GM21825 (cell line): Measurements from ENCODE around the gene KBTBD12.
"Not testable (repeated sequence)": the region's sequence is repeated elsewhere in the genome, so short reads cannot be mapped to it uniquely, and the experiment has no call there.

Source experiments
- ATAC-seq: cut with Tn5 transposase; IDR thresholded peaks from one replicate; pipeline ENCODE4 v1.9.1; 2021; ENCODE audit warnings: mild to moderate bottlenecking, moderate library complexity; ENCODE audit not compliant: unreplicated experiment

KBTBD12 gene

GRCh38 chr3:127903611-127904375 is 11.2 kb upstream of the KBTBD12 start:
- no peak for ATAC-seq

GRCh38 chr3:127905556-127905955 is 9.5 kb upstream of the KBTBD12 start:
- ATAC-seq: no peak

- ATAC-seq: not testable (repeated sequence)
These were observed 8.4 kb upstream of the KBTBD12 start for GRCh38 chr3:127906653-127907052.

DNA sequence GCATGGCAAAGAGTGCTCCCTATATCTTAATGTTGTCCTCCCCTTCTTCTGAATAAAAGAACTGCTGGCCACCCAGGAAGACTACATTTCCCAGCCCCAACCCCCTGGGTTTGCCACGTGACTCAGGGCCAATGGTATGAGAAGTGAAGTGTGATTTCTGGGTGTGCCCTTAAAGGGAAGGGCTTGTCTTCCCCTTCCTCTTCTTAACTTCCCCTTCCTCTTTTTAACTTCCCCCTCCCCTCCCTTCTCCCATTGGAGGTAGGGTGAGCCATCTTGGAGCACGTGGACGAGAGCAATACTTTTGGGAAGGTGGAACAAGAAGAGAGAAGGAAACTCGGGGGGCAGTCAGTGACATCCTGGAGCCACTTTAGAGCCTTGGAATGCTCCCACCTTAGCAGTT is 6.8 kb upstream of the KBTBD12 start:
- ATAC-seq: no peak

GRCh38 chr3:127908951-127909350 is 6.1 kb upstream of the KBTBD12 start:
- ATAC-seq: no peak

DNA sequence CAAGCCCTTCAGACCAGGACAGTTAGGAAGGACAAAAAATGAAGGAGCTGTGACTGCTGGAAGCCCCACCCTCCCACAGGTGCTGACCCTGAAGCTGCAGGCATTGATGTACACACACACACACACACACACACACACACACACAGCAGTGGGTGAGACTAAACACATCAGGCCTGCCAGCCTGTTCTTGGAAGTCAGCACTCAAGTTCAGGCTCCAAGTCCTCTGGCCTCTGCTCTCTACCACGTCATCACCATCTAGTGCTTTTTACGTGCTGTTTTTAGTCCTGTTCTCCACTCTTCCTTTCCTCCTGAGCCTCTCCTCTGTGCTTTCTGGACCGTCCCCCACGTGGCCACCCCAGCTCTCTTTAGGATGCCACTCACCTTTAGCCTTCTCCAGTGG is 5.4 kb upstream of the KBTBD12 start:
- ATAC-seq: no peak

- no peak for ATAC-seq
These were observed 3.6 kb upstream of the KBTBD12 start for GRCh38 chr3:127911421-127911931.

- not testable (repeated sequence) for ATAC-seq
These were observed 1.2 kb upstream of the KBTBD12 start for GRCh38 chr3:127913841-127914240.

DNA sequence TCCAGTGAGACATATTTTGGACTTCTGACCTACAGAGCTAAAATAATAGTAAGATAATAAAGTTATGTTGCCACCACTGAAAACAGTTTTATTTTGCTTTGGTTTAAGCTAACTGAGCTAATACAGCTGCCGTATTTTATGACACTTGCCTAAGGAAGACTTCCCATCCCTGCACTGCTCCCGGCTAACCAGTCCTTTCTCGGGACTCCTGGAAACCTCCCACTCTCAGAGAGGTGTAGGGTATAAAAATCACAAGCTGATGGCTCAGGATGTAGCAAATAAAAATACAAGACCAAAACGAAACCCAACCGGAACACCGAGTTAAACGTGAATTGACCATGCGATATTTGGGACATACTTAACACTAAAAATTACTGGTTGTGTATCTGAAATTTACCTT is 448 bp upstream of the KBTBD12 start:
- no peak for ATAC-seq

DNA sequence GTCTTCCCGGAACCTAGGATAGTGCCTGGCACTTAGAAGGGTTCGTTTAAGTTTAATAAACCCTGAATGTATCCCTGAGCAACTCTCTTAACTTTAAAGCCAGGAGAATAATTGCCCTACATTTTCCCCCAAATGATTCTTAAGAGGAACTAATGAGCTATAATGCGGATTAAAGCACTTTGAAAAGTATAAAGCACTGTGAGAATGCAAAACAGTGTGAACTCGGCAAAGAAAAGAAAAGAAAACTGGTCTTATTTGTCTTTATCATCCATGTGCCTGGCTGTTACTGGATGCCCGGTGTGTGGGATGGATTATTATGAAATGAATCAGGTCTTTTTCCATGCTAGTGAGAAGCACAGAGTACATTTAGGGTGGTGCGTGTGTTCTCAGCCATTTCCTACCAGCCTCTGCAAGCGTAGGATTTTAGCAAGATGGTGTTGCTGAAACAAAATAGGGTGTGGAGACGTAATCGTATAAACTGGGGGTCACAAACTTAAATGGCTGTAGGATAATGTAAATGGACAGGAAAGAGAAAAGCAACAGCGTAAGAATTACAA is 983 bp downstream of the KBTBD12 start:
- no peak for ATAC-seq

DNA sequence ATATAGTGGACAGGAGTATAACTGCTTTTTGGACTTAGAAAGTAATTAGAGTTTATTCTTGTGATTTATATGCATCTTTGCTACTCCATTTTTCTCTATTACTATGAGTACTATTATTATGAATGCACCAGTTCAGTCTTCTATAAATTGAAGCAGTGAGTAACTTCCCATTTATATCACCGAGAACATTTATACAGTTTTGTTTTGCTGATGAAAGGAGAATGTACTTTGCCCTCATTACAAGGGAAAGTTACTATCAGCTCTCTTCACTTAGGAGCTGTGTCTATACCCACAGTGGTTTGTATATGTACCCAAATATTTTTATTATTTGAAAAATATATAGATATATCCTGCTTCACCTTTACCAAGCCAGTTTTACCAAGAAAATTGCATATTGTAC is 5.7 kb downstream of the KBTBD12 start:
- ATAC-seq: no peak

- ATAC-seq: no peak
These were observed 8.6 kb downstream of the KBTBD12 start for GRCh38 chr3:127923611-127924010.

DNA sequence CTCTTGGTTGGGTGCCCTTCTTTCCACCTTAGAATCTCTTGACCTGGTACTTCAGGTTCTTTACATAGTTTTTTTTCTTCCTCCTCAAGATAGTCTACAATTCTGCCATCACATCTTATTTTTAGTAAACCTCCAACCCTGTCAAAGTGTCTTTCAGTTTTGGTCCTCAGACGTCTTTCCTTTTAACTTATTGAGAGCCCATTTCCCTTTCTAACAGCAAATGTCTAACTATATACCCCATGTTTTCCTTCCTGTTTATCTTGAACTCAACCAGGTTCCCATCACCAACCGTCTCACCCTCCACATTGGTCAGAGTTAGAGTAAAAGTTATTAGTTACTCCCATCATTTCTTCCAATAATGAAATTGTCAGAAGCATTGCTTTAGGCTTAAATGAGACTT is 10.4 kb downstream of the KBTBD12 start:
- no peak for ATAC-seq

DNA sequence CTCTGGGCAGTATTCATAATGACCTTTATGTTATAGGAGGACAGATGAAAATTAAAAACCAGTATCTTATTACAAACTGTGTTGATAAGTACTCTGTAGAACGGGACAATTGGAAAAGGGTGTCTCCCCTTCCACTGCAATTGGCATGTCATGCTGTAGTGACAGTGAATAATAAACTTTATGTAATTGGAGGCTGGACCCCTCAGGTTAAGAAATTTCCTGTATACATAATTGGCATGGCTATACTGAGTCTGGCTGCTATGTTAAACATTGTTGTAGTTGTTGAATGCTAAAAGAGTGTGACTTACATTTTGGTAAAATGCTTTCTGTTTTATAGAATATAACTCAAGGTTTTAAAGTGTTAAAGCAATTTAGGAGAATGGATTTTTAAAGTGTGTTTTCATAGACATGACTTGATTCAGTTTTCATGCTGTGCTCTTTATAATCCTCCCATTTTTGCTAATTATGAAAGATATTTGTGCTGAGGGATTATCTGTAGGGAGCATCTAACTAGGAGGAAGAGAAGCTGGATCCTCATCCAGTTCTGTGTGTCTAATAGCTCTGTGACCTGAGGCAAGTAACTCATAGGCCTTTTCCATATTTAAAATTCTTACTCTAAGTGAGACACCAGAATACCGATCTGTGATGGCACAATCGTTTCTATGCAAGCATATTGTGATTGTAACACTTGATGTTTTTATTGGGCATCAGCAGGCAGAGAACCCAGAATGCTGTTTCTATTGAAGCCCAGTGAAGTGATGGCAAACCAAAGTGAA is 13.0 kb downstream of the KBTBD12 start:
- no peak for ATAC-seq

DNA sequence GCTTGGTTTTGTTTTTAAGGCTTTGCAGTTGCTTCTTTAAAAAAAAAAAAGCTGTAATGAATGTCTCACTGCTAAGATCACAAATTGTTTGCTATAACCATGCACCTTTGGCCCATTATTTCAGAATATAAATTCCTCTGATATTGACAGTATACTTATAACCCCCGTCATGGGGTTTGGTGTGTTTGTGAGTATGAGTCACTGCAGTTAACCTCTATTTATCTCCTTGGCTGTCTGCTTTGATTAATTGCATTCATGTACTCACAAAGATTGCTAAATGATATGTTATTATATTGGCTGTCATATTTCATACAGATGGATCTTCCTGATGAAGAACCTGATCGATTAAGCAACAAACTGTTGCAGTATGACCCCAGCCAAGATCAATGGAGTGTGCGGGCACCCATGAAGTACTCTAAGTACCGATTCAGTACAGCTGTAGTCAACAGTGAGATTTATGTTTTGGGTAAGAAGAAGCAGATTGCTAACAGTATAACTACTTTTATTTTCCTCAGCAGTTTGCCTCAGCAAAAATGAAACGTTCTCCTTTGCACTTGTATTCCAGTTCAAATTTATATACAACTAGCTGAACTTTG is 14.9 kb downstream of the KBTBD12 start:
- no peak for ATAC-seq

GRCh38 chr3:127933396-127933795 is 18.4 kb downstream of the KBTBD12 start:
- no peak for ATAC-seq

- ATAC-seq: no peak
These were observed 23.8 kb downstream of the KBTBD12 start for GRCh38 chr3:127938800-127939199.

- no peak for ATAC-seq
These were observed 25.1 kb downstream of the KBTBD12 start for GRCh38 chr3:127940116-127940515.

GRCh38 chr3:127942613-127943012 is 27.6 kb downstream of the KBTBD12 start:
- no peak for ATAC-seq

- no peak for ATAC-seq
These were observed 33.2 kb downstream of the KBTBD12 start for GRCh38 chr3:127948211-127948610.

- no peak for ATAC-seq
These were observed 34.5 kb downstream of the KBTBD12 start for GRCh38 chr3:127949446-127950055.
